GM12878 (cell line): ENCODE measurements around the gene C10orf90. TPM values are rescaled to one million over a fixed set of nuclear protein-coding genes. Genes with fewer than 3 reads are reported as not detected.
A peak's percentile ranks its signal among the peaks of the same experiment; 100 is the strongest.

Experiments
- ATAC-seq: fragments of 200-7000 bp; cut with Tn5 transposase; 3 replicates; pipeline ENCODE4 v1.9.1; 2020; ENCODE audit warnings: mild to moderate bottlenecking, moderate library complexity
- BruUV-seq: library from RNA; stranded (reverse); fragments of 400-500 nt; replicated peaks from 2 replicates; lab custom pipeline; 2021; lab: Mats Ljungman, UMichigan
- CTCF ChIA-PET: fragments of 300-600 bp; sonication (Branson Sonifier 250); formaldehyde crosslinking; extraction: SDS; loops from one replicate; lab custom pipeline; 2021; ENCODE audit warnings: inconsistent platforms; lab: Yijun Ruan, JAX
- POLR2A ChIA-PET: fragments of 350-600 bp; formaldehyde crosslinking; extraction: SDS; loops from one replicate; lab custom pipeline; 2021; ENCODE audit warnings: inconsistent platforms; lab: Charles Lee
- RAD21 ChIA-PET: fragments of 300-600 bp; sonication (Branson Sonifier 250); formaldehyde crosslinking; loops from one replicate; lab custom pipeline; 2023; ENCODE audit warnings: antibody characterized with exemption; ENCODE audit not compliant: unreplicated experiment; lab: Charles Lee
- SMC1A ChIA-PET: fragments of 300-600 bp; sonication (Branson Sonifier 250); formaldehyde crosslinking; loops from one replicate; lab custom pipeline; 2023; ENCODE audit not compliant: unreplicated experiment, uncharacterized antibody; lab: Charles Lee
- DNase-seq: peaks from one replicate; pipeline ENCODE4 v3.0.0-alpha.2; 2011; ENCODE audit warnings: low read depth, low spot score
- FAIRE-seq: peaks from 3 replicates; lab custom pipeline; 2011; peaks lifted over from hg19 to GRCh38; lab: Jason Lieb, UNC
- H2AFZ ChIP-seq: 2 replicates; pipeline ENCODE4 v1.6.0; 2011; ENCODE audit warnings: low read depth, low read length, control low read depth; ENCODE audit not compliant: control insufficient read depth
- H3K27ac ChIP-seq: 2 replicates; pipeline ENCODE4 v1.5.1; 2011; ENCODE audit warnings: control low read depth; ENCODE audit not compliant: control insufficient read depth, insufficient read depth
- H3K27me3 ChIP-seq, 2 experiments: replicated peaks in 1 of 2; 2 replicates each; pipeline versions ENCODE4 v1.6.0 to v1.6.1; 2011; ENCODE audit warnings: low read length in 1 of 2; ENCODE audit not compliant: control insufficient read depth in 2 of 2, insufficient read depth in 2 of 2
- H3K36me3 ChIP-seq, 2 experiments: 2 replicates each; pipeline ENCODE4 v1.5.1; 2011; ENCODE audit warnings: low read length in 1 of 2; ENCODE audit not compliant: control insufficient read depth in 2 of 2, insufficient read depth in 2 of 2
- H3K4me1 ChIP-seq: 2 replicates; pipeline ENCODE4 v1.6.1; 2011; ENCODE audit warnings: mild to moderate bottlenecking, low read length, moderate library complexity, mixed read lengths; ENCODE audit not compliant: control insufficient read depth, insufficient read depth
- H3K4me2 ChIP-seq: 2 replicates; pipeline ENCODE4 v1.6.0; 2011; ENCODE audit warnings: control low read depth; ENCODE audit not compliant: control insufficient read depth, insufficient read depth
- H3K4me3 ChIP-seq: fragments of 200-600 bp; sonication (generic); 2 replicates; pipeline ENCODE4 v1.5.1; 2016
- H3K79me2 ChIP-seq: 2 replicates; pipeline ENCODE4 v1.6.0; 2011; ENCODE audit warnings: low read length; ENCODE audit not compliant: control insufficient read depth, insufficient read depth
- H3K9ac ChIP-seq: 2 replicates; pipeline ENCODE4 v1.8.0; 2011; ENCODE audit warnings: low read length, control low read depth, mixed read lengths; ENCODE audit not compliant: control insufficient read depth, insufficient read depth
- H3K9me3 ChIP-seq: replicated peaks from 3 replicates; pipeline ENCODE4 v1.5.1; 2011; ENCODE audit warnings: mild to moderate bottlenecking, low read length; ENCODE audit not compliant: control insufficient read depth, insufficient read depth
- H4K20me1 ChIP-seq: 2 replicates; pipeline ENCODE4 v1.6.0; 2011; ENCODE audit not compliant: control insufficient read depth, insufficient read depth
- CHD1 ChIP-seq: IDR thresholded peaks from 2 replicates; pipeline ENCODE4 v1.6.1; 2012; ENCODE audit warnings: low read depth, low read length, improper control_type of control experiment
- NFYA ChIP-seq: IDR thresholded peaks from 2 replicates; pipeline ENCODE4 v1.6.1; 2011; ENCODE audit warnings: low read depth, mild to moderate bottlenecking, low read length, improper control_type of control experiment, borderline replicate concordance
- RBBP5 ChIP-seq: fragments of 200-600 bp; sonication (generic); conservative IDR thresholded peaks from 2 replicates; pipeline ENCODE4 v1.6.1; 2016
- WGBS: methylation state at CpG from one replicate; pipeline ENCODE4 v1.1.6; 2016; ENCODE audit warnings: low lambda C conversion rate; ENCODE audit not compliant: insufficient replicate concordance, insufficient coverage; ENCODE audit errors: missing lambda C conversion rate; 5-methylcytosine and 5-hydroxymethylcytosine counted together
- in situ Hi-C: fragments of 300-500 bp; cut with MboI; formaldehyde crosslinking; loops from 9 replicates; pipeline ENCODE4 v1.14.3; 2018; ENCODE audit warnings: mixed read lengths
- intact Hi-C: fragments of 100-400 bp; cut with micrococcal nuclease; formaldehyde crosslinking; loops from one replicate; pipeline ENCODE4 v1.14.2; 2022; ENCODE audit not compliant: unreplicated experiment
- polyA plus RNA-seq, 11 experiments: library from polyadenylated mRNA; depleted of rRNA in 4 of 11; unstranded in 6 of 11; stranded (reverse) in 5 of 11; fragments of >200 nt; fragmentation: Nextera tagmentation in 4 of 11; fragmentation: Illumina TruSeq in 1 of 11; extraction: Ambion mirVana in 4 of 11; extraction: Trizol in 1 of 11; gene quantifications; 1 replicate in 1 of 11; 2 replicates in 10 of 11; pipeline versions ENCODE4 v1.2.1 to v1.2.3, GENCODE V29; 2011 to 2016; ENCODE audit warnings: inconsistent platforms in 2 of 11, missing spikeins in 2 of 11, low read depth in 1 of 11
- total RNA-seq, 4 experiments: library from RNA; depleted of rRNA in 3 of 4; stranded (reverse); fragments of >200 nt in 3 of 4; fragmentation: Illumina TruSeq in 1 of 4; extraction: Trizol in 1 of 4; gene quantifications; 2 replicates each; pipeline versions ENCODE4 v1.2.1 to v1.2.3, GENCODE V29; 2013 to 2021
- TF ChIP-seq, protein P1 (sequence below): IDR thresholded peaks from 2 replicates; pipeline ENCODE4 v1.6.1; 2012; ENCODE audit warnings: improper control_type of control experiment, low read depth, low read length; ENCODE audit not compliant: insufficient replicate concordance
- TF ChIP-seq, protein P2 (sequence below): fragments of 450-650 bp; formaldehyde crosslinking; IDR thresholded peaks from 2 replicates; pipeline ENCODE4 v1.4.0; 2020; ENCODE audit warnings: mild to moderate bottlenecking, moderate library complexity
- TF ChIP-seq, protein P3 (sequence below): IDR thresholded peaks from 2 replicates; pipeline ENCODE4 v1.6.1; 2011; ENCODE audit warnings: borderline replicate concordance, low read depth, mild to moderate bottlenecking, moderate library complexity, low read length; ENCODE audit not compliant: insufficient read depth, poor library complexity, severe bottlenecking

The C10orf90 gene
- total and polyA plus RNA-seq, 10 of the 15 experiments (the other 5 are each of a cell fraction or from before 2014, with no cell fraction given) = 0.04 TPM; not detected in 9

DNA sequence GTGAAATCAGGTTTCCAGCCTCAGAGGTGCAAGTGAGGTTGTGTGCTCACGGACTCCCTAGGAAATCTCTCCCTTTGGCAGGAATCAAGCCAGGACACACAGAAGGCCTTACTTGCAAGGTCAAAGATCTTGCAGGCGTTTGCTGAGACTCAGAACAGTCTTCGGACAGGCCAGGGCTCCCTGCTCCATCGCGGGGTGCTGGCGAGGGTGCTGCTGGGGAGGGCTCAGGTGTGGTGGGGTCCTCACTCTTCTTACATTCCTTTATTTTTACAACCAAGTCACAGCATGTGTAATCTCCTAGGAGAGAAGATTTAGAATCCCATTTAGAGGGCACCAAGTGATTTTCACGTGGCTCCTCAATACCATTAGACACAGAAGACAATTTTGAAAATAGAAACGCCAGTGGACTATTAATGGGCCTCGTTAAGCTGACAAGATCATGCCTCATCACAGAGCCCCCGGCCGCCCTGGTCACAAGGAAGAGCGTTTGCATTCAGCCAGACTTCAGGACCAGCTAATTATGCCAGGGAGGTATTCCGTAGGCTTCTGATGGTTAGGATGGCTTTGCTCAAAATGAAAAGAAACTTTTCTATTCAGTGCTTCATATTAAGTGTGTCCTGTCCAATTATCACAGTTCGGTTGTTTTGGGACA, 209.1 kb downstream of the C10orf90 start (continued):
- TF ChIP-seq, protein P1, sequence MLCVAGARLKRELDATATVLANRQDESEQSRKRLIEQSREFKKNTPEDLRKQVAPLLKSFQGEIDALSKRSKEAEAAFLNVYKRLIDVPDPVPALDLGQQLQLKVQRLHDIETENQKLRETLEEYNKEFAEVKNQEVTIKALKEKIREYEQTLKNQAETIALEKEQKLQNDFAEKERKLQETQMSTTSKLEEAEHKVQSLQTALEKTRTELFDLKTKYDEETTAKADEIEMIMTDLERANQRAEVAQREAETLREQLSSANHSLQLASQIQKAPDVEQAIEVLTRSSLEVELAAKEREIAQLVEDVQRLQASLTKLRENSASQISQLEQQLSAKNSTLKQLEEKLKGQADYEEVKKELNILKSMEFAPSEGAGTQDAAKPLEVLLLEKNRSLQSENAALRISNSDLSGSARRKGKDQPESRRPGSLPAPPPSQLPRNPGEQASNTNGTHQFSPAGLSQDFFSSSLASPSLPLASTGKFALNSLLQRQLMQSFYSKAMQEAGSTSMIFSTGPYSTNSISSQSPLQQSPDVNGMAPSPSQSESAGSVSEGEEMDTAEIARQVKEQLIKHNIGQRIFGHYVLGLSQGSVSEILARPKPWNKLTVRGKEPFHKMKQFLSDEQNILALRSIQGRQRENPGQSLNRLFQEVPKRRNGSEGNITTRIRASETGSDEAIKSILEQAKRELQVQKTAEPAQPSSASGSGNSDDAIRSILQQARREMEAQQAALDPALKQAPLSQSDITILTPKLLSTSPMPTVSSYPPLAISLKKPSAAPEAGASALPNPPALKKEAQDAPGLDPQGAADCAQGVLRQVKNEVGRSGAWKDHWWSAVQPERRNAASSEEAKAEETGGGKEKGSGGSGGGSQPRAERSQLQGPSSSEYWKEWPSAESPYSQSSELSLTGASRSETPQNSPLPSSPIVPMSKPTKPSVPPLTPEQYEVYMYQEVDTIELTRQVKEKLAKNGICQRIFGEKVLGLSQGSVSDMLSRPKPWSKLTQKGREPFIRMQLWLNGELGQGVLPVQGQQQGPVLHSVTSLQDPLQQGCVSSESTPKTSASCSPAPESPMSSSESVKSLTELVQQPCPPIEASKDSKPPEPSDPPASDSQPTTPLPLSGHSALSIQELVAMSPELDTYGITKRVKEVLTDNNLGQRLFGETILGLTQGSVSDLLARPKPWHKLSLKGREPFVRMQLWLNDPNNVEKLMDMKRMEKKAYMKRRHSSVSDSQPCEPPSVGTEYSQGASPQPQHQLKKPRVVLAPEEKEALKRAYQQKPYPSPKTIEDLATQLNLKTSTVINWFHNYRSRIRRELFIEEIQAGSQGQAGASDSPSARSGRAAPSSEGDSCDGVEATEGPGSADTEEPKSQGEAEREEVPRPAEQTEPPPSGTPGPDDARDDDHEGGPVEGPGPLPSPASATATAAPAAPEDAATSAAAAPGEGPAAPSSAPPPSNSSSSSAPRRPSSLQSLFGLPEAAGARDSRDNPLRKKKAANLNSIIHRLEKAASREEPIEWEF = no peak
- no peak for TF ChIP-seq CHD1
- TF ChIP-seq, all 136 proteins: peak for 0

DNA sequence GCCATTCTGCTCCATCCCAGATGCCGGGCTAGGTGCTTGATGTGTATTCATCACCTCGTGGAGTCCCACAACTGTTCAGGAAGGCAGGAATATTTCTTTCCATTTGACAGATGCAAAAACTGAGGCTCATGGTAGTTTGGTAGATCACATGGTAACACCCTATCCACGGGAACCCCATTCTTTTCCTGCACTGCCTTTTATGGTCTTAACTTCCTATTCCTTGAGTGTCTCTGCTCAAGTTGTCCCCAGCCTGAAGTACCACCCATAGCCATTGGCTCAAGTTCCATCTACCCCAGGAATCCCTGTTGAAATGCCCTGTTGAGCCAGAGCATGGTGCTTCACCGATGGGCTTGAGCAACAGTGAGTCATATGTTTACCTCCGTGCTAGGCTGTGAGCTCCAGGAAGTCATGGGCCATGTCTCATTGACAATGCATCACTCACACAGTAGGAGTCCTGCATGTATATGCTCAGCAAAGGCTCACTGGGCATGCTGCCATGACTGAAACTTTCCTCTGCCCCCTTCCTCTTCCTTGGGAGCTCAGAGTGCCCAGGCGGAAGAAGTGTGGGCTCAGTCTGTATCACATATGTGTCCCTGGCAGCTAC, 210.5 kb downstream of the C10orf90 start:
- intact Hi-C loops (no loop called here), in situ Hi-C loops (no loop called here)
- CTCF ChIA-PET = no interaction called here
- Histone ChIP-seq H4K20me1 (no peaks in the 10 kb centered on the region), H3K4me1 (no peaks in the 10 kb centered on the region), H3K27ac (no peak overlapping the region), H3K4me2 (no peak overlapping the region), H3K4me3 (no peak overlapping the region), H3K36me3 (no peaks in the 10 kb centered on the region), H3K79me2 (no peaks in the 10 kb centered on the region), H3K9me3 (no peaks in the 10 kb centered on the region), H2AFZ (no peak overlapping the region), H3K27me3 (no peaks in the 10 kb centered on the region), H3K9ac (no peak overlapping the region)
- 32% methylated on average over 6 of the region's 6 CpGs for WGBS
- POLR2A ChIA-PET = no interaction called here
- SMC1A ChIA-PET = no interaction called here
- RAD21 ChIA-PET = no interaction called here
- no peak for FAIRE-seq
- no peak for DNase-seq
- BruUV-seq = no TSS peak
- ATAC-seq = no peak
- no peak for TF ChIP-seq NFYA
- TF ChIP-seq, protein P2, sequence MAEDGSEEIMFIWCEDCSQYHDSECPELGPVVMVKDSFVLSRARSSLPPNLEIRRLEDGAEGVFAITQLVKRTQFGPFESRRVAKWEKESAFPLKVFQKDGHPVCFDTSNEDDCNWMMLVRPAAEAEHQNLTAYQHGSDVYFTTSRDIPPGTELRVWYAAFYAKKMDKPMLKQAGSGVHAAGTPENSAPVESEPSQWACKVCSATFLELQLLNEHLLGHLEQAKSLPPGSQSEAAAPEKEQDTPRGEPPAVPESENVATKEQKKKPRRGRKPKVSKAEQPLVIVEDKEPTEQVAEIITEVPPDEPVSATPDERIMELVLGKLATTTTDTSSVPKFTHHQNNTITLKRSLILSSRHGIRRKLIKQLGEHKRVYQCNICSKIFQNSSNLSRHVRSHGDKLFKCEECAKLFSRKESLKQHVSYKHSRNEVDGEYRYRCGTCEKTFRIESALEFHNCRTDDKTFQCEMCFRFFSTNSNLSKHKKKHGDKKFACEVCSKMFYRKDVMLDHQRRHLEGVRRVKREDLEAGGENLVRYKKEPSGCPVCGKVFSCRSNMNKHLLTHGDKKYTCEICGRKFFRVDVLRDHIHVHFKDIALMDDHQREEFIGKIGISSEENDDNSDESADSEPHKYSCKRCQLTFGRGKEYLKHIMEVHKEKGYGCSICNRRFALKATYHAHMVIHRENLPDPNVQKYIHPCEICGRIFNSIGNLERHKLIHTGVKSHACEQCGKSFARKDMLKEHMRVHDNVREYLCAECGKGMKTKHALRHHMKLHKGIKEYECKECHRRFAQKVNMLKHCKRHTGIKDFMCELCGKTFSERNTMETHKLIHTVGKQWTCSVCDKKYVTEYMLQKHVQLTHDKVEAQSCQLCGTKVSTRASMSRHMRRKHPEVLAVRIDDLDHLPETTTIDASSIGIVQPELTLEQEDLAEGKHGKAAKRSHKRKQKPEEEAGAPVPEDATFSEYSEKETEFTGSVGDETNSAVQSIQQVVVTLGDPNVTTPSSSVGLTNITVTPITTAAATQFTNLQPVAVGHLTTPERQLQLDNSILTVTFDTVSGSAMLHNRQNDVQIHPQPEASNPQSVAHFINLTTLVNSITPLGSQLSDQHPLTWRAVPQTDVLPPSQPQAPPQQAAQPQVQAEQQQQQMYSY (CRISPR knock-in tag) = no peak
- TF ChIP-seq RBBP5 = no peak
- TF ChIP-seq, protein P3, sequence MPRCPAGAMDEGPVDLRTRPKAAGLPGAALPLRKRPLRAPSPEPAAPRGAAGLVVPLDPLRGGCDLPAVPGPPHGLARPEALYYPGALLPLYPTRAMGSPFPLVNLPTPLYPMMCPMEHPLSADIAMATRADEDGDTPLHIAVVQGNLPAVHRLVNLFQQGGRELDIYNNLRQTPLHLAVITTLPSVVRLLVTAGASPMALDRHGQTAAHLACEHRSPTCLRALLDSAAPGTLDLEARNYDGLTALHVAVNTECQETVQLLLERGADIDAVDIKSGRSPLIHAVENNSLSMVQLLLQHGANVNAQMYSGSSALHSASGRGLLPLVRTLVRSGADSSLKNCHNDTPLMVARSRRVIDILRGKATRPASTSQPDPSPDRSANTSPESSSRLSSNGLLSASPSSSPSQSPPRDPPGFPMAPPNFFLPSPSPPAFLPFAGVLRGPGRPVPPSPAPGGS = peak; percentile 80
